Measurements from ENCODE around the gene NSUN3. TPM values are rescaled to one million over a fixed set of nuclear protein-coding genes. Genes with fewer than 3 reads are reported as not detected.
A peak's percentile ranks its signal among the peaks of the same experiment; 100 is the strongest.

NSUN3 gene
- total RNA-seq, 2 experiments from 2014 or later: 14.1 TPM

DNA sequence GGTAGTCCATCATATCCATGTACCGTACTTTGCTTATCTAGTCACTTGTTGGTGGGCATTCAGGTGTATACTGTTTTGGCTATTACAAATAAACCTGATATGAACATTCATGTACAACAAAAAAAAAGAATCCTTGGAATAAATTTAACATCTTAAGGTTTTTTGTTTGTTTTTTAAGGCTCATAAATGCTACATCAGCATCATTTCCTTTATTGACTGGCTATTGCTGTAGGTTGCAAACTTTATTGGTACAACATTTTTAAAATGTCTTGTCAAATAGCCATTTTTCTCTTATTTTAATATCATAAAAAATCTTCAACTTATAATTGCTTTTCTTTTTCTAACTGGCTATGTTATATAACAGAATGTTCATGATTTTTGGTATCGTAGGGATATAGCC lies 16.3 kb upstream of the NSUN3 start:
- no peaks in the 10 kb centered on the region for H3K27me3 Mint-ChIP-seq (ENCODE audit: low read depth)
- DNase-seq: no peak
- H3K4me1 Mint-ChIP-seq (ENCODE audit: low read depth): no peaks in the 10 kb centered on the region
- H3K27ac Mint-ChIP-seq: no peak overlapping the region
- no peak overlapping the region for H3K4me3 Mint-ChIP-seq
- ChIA-PET POLR2A (no interaction called here), CTCF (no interaction called here)
- no peak for ATAC-seq
- peaks cover 3% of the 10 kb centered on the region for H3K9me3 Mint-ChIP-seq (ENCODE audit: insufficient read depth)
- H3K36me3 Mint-ChIP-seq (ENCODE audit: low read depth): peaks cover 15% of the 10 kb centered on the region

- no peaks in the 10 kb centered on the region for H3K9me3 Mint-ChIP-seq (ENCODE audit: insufficient read depth)
Observed at GRCh38 chr3:94049267-94049666, 13.6 kb upstream of the NSUN3 start.

GRCh38 chr3:94050546-94050945 lies 12.3 kb upstream of the NSUN3 start:
- Mint-ChIP-seq H3K36me3 (ENCODE audit: low read depth) (no peaks in the 10 kb centered on the region), H3K27ac (no peak overlapping the region), H3K9me3 (ENCODE audit: insufficient read depth) (no peaks in the 10 kb centered on the region), H3K4me1 (ENCODE audit: low read depth) (no peaks in the 10 kb centered on the region), H3K4me3 (no peak overlapping the region), H3K27me3 (ENCODE audit: low read depth) (no peaks in the 10 kb centered on the region)
- ATAC-seq (no peak), DNase-seq (no peak)
- ChIA-PET POLR2A (no interaction called here), CTCF (interaction anchor here (1.0 to 2.6 kb wide), 3 partner anchors 8 to 46 kb away, joined by 3 to 10 read pairs (median 4); partner anchors contain the start of genes DHFR2 and NSUN3)

More at GRCh38 chr3:94049267-94049666, 13.6 kb upstream of the NSUN3 start:
- no peak for DNase-seq
- no peak overlapping the region for H3K4me3 Mint-ChIP-seq
- ChIA-PET POLR2A (interaction anchor here (1.4 kb wide), 1 partner anchor 13 kb away, joined by 5 read pairs; the partner anchor contains the start of gene DHFR2), CTCF (interaction anchor here (2.6 kb wide), 1 partner anchor 14 kb away, joined by 10 read pairs; the partner anchor contains the start of genes DHFR2 and NSUN3)
- H3K4me1 Mint-ChIP-seq (ENCODE audit: low read depth): no peaks in the 10 kb centered on the region
- peaks cover 7% of the 10 kb centered on the region for H3K36me3 Mint-ChIP-seq (ENCODE audit: low read depth)
- H3K27me3 Mint-ChIP-seq (ENCODE audit: low read depth): no peaks in the 10 kb centered on the region
- no peak for ATAC-seq
- no peak overlapping the region for H3K27ac Mint-ChIP-seq

- H3K36me3 Mint-ChIP-seq (ENCODE audit: low read depth): peaks cover 35% of the 10 kb centered on the region
- H3K27me3 Mint-ChIP-seq (ENCODE audit: low read depth): no peaks in the 10 kb centered on the region
- no peak overlapping the region for H3K27ac Mint-ChIP-seq
- H3K4me3 Mint-ChIP-seq: no peak overlapping the region
- no peak for ATAC-seq
- CTCF ChIA-PET: interaction anchor here (3.1 kb wide), 1 partner anchor 10 kb away, joined by 17 read pairs; no protein-coding TSS in a partner anchor
- no peak for DNase-seq
- POLR2A ChIA-PET: no interaction called here
- no peaks in the 10 kb centered on the region for H3K9me3 Mint-ChIP-seq (ENCODE audit: insufficient read depth)
- peaks cover 26% of the 10 kb centered on the region for H3K4me1 Mint-ChIP-seq (ENCODE audit: low read depth)
Observed at GRCh38 chr3:94061297-94061696, 1.6 kb upstream of the NSUN3 start.

GRCh38 chr3:94063496-94064119 lies 747 bp downstream of the NSUN3 start:
- Mint-ChIP-seq H3K36me3 (ENCODE audit: low read depth) (peaks cover 52% of the 10 kb centered on the region), H3K9me3 (ENCODE audit: insufficient read depth) (no peaks in the 10 kb centered on the region), H3K27ac (peak overlapping the region; percentile 98), H3K27me3 (ENCODE audit: low read depth) (no peaks in the 10 kb centered on the region), H3K4me3 (peak overlapping the region; percentile 98), H3K4me1 (ENCODE audit: low read depth) (peaks cover 31% of the 10 kb centered on the region)
- DNase-seq: no peak
- ATAC-seq: no peak
- ChIA-PET POLR2A (interaction anchor here (0.6 to 2.4 kb wide), 9 partner anchors 8 to 84 kb away, joined by 3 to 25 read pairs (median 6); partner anchors contain the start of gene ARL13B), CTCF (interaction anchor here (0.7 to 3.1 kb wide), 8 partner anchors 8 to 62 kb away, joined by 3 to 31 read pairs (median 6); no protein-coding TSS in a partner anchor)

GRCh38 chr3:94064243-94064860 lies 1.5 kb downstream of the NSUN3 start:
- ChIA-PET CTCF (interaction anchor here (0.7 to 3.0 kb wide), 4 partner anchors 15 to 63 kb away, joined by 3 to 31 read pairs (median 8); no protein-coding TSS in a partner anchor), POLR2A (no interaction called here)
- no peak for DNase-seq
- Mint-ChIP-seq H3K4me1 (ENCODE audit: low read depth) (peaks cover 36% of the 10 kb centered on the region), H3K4me3 (peak overlapping the region; percentile 98), H3K36me3 (ENCODE audit: low read depth) (peaks cover 52% of the 10 kb centered on the region), H3K27me3 (ENCODE audit: low read depth) (no peaks in the 10 kb centered on the region), H3K27ac (peak overlapping the region; percentile 98), H3K9me3 (ENCODE audit: insufficient read depth) (no peaks in the 10 kb centered on the region)
- ATAC-seq: no peak

DNA sequence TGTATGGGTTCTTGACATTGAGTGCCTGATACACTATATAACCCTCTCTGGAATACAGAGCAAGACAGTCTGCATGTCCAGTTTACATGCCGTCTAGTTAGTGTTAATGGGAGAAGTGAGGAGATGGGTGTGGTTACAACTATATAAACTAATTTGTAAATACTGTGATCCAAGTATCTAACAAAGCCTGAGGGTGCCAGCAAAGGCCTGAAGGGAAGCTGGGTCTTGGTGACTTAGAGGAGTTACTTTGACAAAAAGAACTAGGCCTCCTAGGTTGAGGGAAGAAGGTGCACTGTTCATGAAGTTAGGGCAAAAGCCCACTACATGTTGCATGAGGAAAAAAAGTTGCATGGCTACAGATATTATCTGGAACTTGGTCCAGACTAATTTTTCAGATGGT lies 2.3 kb downstream of the NSUN3 start:
- no peaks in the 10 kb centered on the region for H3K9me3 Mint-ChIP-seq (ENCODE audit: insufficient read depth)
- DNase-seq (no peak), ATAC-seq (no peak)
- ChIA-PET CTCF (interaction anchor here (1.2 kb wide), 1 partner anchor 62 kb away, joined by 3 read pairs; no protein-coding TSS in a partner anchor), POLR2A (no interaction called here)
- H3K4me3 Mint-ChIP-seq: no peak overlapping the region
- peaks cover 47% of the 10 kb centered on the region for H3K36me3 Mint-ChIP-seq (ENCODE audit: low read depth)
- no peaks in the 10 kb centered on the region for H3K27me3 Mint-ChIP-seq (ENCODE audit: low read depth)
- H3K27ac Mint-ChIP-seq: no peak overlapping the region
- H3K4me1 Mint-ChIP-seq (ENCODE audit: low read depth): peaks cover 39% of the 10 kb centered on the region

GRCh38 chr3:94065819-94066480 lies 3.1 kb downstream of the NSUN3 start:
- ATAC-seq (no peak), DNase-seq (no peak)
- no peaks in the 10 kb centered on the region for H3K9me3 Mint-ChIP-seq (ENCODE audit: insufficient read depth)
- peaks cover 38% of the 10 kb centered on the region for H3K4me1 Mint-ChIP-seq (ENCODE audit: low read depth)
- H3K36me3 Mint-ChIP-seq (ENCODE audit: low read depth): peaks cover 40% of the 10 kb centered on the region
- CTCF ChIA-PET: interaction anchor here (1.2 to 1.5 kb wide), 2 partner anchors 61 to 63 kb away, joined by 3 to 6 read pairs; no protein-coding TSS in a partner anchor
- no peak overlapping the region for H3K27ac Mint-ChIP-seq
- no peak overlapping the region for H3K4me3 Mint-ChIP-seq
- H3K27me3 Mint-ChIP-seq (ENCODE audit: low read depth): no peaks in the 10 kb centered on the region
- POLR2A ChIA-PET: no interaction called here

DNA sequence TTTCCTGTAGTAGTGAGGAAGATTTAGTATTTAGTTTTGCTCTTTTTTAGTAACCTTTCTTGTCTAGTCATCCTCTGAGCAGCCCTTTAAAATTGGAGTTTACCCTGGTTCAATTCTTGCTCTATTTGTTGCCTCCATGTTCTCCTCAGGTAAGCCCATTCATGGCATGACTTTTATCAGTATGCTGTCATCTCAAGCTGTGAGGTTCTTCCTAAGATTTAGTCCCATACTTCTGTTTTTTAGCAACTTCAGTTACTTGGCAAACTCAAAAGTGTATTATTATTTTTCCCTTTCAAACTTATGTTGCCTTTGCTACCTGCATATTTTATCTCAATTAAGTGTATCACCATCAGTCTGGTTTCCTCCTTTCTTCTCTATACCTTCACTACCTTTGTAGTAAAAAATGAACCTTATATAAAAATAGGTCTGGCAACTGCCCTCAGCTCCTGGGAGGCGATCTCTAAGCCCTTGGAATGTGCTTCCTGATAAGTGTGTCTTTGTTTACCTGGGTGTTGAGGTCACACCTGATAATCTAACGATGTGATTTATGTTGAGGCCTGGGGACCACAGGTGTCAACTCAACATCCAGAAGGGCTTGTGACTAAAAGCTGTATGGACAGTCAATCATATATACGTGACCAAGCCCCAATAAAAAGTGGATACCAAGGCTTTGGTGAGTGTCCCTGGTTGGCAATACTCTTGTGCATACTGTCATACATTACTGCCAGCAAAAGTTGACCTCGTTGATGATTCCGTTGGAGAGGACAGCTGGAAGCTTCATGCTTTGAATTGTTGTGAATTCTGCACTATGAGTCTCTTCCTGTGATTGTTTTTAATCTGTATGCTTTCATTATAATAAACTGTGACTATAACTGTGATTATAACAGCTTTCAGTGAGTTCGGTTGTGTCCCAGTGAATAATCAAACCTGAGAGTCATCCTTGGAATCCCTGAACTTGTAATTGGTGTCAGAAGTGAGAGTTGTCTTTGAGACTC lies 3.9 kb downstream of the NSUN3 start:
- H3K36me3 Mint-ChIP-seq (ENCODE audit: low read depth): peaks cover 40% of the 10 kb centered on the region
- peaks cover 46% of the 10 kb centered on the region for H3K4me1 Mint-ChIP-seq (ENCODE audit: low read depth)
- DNase-seq (no peak), ATAC-seq (no peak)
- no peak overlapping the region for H3K4me3 Mint-ChIP-seq
- no peak overlapping the region for H3K27ac Mint-ChIP-seq
- ChIA-PET CTCF (interaction anchor here (1.2 to 1.5 kb wide), 2 partner anchors 62 to 64 kb away, joined by 3 to 6 read pairs; no protein-coding TSS in a partner anchor), POLR2A (no interaction called here)
- no peaks in the 10 kb centered on the region for H3K27me3 Mint-ChIP-seq (ENCODE audit: low read depth)
- H3K9me3 Mint-ChIP-seq (ENCODE audit: insufficient read depth): no peaks in the 10 kb centered on the region

DNA sequence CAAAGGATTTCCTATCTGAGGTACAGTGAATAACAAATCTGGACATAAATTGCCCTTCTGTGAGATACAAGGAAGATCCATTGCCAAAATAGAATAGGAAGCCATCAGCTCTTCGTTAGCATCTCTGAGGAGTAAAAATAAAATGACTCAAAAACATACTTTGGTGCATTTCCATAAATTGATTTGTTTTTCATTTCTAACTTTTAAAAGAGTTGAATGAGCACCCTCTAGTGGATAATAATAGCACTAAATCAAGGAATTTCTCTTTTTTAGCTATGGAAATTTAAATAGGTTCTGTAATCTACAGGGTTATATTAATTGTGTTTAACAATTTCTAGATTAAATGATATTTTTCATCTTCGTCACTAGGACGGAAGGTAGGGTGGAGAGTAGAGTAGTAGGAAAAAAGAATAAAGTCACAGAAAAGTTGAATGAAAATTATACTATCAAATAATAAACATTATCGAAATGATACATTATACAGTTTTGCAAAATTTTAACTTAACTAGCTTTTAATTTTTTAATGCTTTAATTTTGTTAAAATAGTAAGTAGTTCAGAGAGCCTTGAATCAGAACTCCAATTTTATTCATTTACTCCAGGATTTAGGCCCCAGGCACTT lies 6.4 kb downstream of the NSUN3 start:
- H3K9me3 Mint-ChIP-seq (ENCODE audit: insufficient read depth): no peaks in the 10 kb centered on the region
- ATAC-seq: no peak
- ChIA-PET CTCF (interaction anchor here (0.6 to 2.1 kb wide), 24 partner anchors 8 to 168 kb away, joined by 3 to 17 read pairs (median 4); no protein-coding TSS in a partner anchor), POLR2A (no interaction called here)
- no peaks in the 10 kb centered on the region for H3K27me3 Mint-ChIP-seq (ENCODE audit: low read depth)
- no peak for DNase-seq
- peaks cover 48% of the 10 kb centered on the region for H3K4me1 Mint-ChIP-seq (ENCODE audit: low read depth)
- no peak overlapping the region for H3K4me3 Mint-ChIP-seq
- H3K36me3 Mint-ChIP-seq (ENCODE audit: low read depth): peaks cover 62% of the 10 kb centered on the region
- no peak overlapping the region for H3K27ac Mint-ChIP-seq

Measured in activated CD8-positive, alpha-beta T cell treated with anti-CD3 and anti-CD28 coated beads, Interleukin-2, amount 10 ng/mL, durations not matched to agents 7 days and 5 days (primary cell).